Fibroblast of peridontal ligament (primary cell): Measurements from ENCODE around the gene SPRED2.
A peak's percentile ranks its signal among the peaks of the same experiment; 100 is the strongest.

Experiments used
- DNase-seq: peaks from one replicate; pipeline ENCODE4 v3.0.0-alpha.2; 2010; ENCODE audit errors: extremely low read depth

SPRED2 gene

DNA sequence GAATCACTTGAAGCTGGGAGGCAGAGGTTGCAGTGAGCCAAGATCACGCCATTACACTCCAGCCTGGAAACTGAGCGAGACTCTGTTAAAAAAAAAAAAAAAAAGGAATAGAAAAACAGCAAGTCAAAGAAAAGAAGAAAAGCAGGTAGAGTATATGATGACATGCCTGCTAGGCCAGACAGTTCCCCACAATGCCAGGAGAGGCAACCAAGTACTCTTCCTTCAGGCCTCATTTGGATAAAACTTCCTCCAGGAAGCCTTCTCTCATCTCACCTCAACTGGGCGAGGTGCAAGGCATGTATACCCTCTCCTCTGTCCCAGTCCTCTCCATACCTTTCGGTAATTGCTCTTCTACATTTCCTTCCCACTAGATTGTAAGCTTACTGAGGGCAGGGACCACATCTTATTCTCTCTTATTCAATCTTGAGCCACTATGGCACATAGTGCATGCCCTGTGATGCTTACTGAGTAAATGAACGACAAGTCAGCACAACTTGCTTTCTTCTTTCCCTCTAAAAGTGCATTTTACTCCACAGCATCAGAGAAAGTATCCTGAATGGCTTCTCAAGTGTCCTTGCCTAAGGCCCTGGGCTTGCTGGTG, 10.1 kb upstream of the SPRED2 start:
- DNase-seq: no peak

DNA sequence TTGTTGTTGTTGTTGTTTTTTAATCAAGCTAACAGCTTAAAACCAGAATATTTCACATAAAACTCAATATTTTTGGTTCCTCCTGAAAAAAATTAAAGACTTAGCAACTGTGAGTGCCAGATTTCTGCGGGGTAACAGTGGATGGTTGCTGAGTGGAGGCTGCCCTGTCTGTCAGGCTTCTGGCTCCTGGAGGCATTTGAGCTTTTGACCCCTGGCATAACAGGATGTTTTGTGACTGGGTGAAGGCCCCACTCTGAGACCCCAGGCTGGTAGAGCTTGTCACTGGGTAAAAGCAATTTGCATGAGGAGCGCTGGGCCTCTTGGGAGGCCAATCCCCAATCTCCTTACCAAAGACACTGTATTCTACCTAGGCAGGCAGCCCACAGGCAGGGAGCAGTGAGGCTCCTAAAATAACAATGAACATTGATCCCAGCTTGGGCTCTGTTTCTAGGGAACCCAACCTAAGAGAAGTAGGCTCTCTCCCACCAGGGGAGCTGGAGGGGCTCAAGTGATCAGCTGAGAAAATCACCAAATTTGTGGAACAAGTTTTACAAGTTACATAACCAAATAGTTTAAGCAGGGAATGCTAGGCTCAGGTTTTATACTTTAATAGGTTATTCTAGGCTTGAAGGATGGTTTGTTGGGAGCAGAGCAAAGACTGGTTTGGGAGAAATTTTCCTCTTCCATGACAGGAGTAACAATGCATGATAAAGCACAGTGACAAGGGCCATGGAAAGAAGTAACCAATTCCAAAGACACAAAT, 5.9 kb upstream of the SPRED2 start:
- no peak for DNase-seq

DNA sequence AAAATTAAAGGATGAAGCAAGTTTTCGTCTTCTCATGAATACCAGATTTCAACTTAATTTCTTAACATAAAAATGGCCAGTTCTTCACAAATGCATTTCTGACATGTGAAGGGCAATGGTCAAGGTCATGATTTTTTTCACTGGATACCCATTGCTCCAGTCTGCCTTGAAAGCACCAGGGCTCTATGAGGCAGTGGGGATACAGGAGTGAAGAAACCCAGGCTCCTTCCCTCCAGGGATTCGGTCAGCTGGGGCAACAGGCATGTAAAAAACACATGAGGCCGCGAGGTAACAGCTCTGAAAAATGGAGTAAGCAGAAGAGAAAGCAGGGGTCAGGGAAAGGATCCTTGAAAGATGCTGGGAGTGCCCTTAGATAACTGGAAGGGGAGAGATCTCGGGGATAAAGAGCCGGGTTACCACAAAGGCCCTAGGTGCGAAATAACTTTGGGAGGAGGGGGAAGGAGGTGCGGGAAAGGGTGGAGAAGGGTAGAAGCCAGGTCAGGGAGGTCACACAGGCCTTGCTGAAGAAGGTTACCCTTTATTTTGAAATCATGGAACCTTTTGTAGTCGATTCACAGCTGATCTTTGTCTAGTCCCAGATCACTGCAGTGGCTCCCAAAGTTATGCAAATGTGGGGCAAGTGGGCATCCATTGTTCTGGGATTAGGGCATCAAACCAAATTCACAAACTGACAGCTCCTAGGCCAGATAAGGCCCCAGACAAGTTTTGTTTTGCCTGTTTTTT, 5.2 kb upstream of the SPRED2 start:
- peak; percentile 28 for DNase-seq

DNA sequence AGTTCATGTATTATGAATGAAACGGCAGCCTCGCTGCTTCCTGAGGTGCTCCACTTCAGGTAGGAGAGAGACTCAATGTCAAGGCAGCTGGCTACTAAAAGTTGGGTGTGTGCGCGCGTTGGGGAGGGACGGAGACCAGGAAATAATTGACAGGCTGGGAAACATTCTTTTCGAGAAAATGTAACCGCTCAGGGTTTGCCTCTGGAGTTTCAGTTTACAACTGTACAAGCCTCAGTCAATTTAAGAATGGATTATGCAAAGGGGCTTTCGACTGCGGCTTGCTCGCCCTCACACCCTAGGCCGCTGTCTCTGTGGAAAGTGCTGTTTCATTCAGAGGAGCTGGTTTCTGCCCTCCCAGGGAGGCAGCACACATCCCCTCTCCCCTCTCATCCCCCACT, 4.4 kb upstream of the SPRED2 start:
- peak; percentile 75 for DNase-seq

DNA sequence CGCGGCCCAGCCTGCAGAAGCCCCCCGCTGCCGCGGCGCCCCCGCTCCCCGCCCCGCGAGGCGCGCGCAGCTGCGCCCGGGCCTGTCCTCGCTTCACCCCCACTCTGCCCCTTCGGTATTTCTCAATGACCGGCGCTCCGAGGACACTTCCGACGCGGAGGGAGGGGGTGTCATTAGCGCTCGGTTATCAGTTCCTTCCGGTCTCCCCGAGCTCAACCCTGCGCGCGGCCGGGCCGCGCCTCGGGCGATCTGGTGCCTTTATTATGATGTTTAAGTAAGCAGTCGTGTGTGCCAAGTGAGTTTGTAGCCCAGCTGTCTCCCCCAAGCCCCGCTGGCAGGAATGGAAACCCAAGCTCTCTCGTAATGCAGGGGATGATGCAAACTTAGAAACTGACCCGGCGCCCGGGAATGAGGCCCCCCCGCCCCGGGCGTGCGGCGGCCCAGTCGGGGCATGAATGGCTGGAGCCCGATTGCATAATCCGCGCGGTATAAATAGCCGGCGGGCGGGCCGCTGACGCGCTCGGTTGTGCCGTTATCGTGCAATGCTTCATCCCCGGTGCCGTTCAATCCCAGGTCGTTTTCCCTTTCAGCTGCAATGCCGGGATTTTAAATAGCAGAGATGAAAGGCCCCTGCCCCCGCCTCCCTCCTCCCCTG, 3.9 kb upstream of the SPRED2 start:
- DNase-seq: peak; percentile 98

DNA sequence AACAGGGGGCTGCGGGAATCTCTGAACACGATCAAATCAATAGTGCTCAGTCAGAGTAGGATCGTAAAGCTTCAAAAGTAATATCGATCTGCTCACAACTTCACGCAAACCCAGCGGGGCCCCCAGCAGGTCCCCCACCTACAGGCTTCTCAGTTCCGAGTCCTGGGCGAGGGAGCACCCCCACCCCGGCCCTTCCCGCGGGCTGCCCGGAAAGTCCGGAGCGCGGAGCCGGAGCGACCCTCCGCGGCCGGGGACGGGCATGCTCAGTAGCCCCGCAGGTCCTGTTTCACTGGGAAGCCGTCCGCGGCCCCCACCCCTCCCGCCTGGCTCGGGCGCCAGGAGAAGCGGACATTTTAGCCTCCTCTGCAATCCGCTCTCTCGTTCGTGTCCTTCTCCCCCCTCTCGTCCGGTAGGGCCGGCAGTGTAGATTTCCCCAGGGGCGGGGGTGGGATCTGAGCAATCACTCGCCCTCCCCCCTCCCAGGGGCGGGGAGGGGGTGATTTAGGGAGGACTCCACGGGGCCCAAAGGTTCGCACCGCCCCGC, 3.3 kb upstream of the SPRED2 start:
- peak; percentile 85 for DNase-seq

DNA sequence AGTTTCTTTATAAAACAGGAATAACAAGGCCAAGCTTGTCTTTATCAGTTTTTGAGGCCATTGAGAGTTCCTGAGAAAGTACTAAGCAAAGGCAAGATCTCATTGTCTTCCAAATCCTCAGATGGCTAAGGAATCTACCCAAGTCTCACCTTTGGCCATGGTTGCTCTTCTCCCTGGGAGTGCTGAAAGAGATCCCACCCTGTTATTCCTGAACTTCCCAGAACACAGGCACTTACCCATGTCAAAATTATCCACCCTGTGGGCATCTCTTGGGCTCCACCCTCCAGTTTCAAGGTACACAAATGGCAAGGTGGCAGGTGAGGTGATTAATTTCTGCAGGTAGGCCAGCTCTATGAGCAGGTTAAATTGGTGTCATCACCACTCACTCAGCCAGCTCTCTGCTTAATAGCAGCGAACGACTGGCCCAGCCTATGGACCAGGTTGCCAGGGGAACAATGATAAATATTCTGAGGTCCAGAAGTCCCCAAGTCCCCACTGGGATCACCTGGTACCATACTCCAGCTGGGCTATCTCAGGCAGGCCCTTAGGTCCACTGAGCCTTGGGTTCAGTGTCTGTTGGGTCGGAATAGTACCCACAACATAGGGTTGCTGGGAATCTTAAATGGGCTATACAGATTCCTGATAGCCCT, 2.3 kb upstream of the SPRED2 start:
- no peak for DNase-seq

DNA sequence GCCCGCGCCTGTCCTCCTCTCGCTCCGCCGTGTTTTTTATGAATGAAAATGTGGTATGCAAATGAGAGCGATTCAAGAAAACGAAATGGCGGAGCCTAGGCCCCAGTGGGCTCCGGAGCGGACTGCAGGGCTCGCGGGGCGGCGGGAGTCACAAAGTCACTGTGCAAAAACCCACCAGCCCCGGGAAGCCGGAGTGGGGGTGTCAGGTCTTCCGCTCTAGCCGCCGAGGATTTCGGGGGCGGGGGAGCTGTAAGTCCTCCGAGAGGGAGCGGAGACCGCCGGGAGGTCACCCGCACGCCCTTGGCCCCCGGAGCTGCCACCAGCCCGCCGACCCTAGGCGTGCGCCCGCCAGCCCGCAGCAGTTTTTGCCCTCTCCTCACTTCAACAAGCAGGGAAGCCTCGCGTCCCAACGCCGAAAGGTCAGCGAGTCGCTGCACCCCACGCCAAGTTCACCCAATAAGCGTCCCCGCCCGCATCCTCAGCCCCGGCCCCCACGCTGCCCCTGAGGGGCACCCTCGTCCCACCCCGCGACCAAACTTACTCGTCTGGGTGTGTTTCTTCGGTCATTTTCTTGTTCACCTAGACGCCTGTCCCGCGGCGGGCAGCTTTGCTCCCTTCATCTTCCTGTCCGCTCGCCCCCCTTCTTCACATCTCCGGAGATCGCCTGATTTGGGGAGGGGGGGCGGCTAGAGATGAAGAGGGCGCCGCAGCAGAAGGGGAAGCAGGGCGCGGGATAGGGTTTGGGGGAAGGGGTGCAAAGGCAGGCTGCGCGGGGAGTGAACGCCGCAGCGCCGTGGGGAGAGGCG, 775 bp downstream of the SPRED2 start:
- peak; percentile 33 for DNase-seq

DNA sequence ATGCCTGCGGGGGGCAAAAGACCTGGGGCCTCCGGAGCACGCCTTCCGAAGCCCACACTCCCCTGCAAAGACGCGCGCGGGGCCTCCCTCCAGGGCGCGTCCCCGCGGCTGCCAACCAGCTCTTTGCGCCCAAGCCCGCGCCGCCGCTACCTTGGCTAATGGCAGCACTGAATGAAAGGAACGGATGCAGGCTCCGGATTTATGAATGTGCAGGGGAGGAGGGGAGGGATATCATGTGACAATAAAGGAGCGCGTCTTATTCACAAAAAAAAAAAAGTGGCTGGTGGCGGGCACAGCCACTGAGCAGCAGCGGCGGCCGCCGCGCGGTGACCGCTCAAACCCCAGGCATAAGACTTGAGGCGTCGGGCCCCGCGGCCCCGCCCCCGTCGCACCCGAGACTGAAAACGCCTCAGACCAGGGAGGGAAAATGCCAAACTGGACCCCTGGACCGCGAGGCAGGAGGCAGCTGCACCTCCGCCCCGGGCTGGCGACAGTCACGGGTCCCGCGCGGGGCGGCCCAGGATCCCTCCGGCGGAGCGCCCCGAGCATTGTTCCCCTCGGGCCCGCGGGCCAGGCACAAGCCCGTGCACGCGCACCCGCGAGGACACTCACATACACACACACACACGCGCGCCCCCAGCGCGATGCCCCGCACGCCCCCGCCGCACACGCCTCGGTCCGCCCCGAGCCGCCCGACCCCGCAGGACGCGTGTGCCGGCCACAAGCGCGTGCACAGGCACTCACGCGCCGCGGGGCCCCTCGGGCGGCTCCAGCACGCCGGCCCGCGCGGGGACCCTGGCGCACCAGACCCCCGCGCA, 1.6 kb downstream of the SPRED2 start:
- peak; percentile 38 for DNase-seq

DNA sequence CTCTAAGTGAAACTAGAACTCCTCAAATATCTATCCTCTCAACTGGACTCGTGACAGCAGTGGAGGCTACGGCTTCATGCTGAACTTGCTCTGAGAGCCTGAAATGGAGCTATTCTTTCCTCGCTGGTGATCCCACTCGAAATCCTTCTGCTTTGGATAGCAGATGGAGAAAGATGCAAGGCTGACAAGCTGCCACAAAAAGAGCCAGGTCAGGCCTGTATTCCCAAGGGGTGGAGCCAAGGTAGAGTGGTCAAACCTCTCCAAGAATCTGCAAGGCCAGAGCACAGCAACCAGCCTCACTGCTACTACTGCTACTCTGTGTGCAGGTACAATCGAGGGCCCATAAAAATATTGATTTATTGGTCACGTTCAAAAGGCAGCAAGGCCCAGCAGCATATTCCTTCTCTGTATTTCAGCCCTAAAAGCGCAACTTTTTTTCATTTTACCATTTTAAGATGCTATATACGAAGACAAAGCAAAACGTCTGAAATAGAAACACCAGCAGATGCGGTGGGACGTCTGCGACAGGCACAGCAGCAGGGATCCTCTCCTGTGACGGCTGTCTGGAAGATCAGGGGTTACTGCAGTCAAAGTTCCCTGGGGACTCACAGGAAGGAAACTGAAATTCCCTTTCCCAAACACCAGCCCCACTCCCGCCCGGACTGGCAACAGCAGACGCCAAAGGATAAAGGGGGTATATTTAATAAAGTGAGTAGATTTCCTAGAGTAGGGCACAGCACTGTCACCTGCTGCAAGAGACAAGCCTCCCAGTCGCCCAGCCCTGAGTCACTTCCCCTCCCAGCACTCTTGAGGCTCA, 2.4 kb downstream of the SPRED2 start:
- DNase-seq: no peak

DNA sequence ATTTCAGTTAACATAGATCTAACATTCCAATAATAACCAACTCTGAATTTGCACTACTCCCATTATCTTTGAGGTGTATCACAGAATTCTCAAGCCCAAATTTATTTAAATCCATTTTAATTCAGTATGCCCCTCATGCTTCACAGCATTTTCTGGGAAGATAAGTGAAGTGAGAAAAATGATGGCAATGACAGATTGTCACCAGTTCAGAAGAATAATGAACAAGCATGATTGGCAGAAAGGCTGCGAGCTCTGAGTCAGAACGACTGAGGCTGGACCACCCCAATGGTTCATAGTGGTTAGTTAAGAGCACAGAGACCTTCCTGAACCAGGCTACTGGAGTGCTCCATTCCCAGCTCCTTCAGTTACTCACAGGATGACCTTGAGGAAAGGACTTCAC, 4.9 kb downstream of the SPRED2 start:
- DNase-seq: no peak

DNA sequence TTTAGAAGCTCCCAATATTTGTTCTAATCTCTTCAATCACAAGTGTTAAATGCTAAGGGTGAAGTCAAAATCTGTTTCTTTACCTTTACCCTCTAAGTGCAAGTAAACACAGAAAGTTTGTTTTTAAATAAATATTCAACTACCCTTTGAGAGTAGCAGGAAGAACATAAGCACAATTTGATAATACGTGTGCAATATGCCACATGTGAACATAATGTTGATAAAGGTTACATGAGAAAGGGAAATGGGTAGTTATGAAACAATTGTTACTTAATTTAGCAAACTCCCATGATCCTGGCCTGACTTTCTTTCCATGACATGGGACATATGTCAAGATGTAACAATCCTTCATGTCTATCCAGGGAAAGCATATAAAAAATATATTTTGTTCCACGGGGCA, 7.1 kb downstream of the SPRED2 start:
- DNase-seq: no peak

DNA sequence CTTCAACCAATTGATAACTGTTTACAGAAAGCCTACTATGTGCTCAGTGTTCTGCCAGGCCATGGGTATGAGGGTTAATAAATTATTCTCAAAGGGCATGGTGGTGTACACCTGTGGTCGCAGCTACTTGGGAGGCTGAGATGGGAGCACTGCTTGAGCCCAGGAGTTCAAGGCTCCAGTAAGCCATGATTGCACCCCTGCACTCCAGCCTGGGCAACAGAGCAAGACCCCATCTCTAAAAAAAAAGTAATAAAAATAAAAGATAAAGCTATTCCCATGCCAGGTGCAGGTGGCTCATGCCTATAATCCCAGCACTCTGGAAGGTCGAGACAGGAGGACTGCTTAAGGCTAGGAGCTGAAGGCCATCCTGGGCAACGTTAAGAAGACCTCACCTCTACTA, 8.0 kb downstream of the SPRED2 start:
- DNase-seq: no peak

DNA sequence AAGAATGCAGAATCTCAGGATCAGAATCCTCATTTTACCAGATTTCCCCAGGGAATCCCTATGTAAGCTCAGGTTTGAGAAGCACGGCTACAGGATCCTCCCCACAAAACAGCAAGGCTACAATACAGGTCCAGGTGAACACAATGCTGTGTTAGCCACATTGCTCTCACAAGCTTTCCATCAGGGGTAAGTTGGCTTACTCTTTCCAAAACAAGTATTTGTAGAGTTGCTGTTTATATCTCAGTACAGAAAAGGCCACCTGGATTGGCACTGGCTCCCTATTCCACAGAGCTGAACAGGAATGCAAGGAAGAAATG, 11.0 kb downstream of the SPRED2 start:
- DNase-seq: no peak

DNA sequence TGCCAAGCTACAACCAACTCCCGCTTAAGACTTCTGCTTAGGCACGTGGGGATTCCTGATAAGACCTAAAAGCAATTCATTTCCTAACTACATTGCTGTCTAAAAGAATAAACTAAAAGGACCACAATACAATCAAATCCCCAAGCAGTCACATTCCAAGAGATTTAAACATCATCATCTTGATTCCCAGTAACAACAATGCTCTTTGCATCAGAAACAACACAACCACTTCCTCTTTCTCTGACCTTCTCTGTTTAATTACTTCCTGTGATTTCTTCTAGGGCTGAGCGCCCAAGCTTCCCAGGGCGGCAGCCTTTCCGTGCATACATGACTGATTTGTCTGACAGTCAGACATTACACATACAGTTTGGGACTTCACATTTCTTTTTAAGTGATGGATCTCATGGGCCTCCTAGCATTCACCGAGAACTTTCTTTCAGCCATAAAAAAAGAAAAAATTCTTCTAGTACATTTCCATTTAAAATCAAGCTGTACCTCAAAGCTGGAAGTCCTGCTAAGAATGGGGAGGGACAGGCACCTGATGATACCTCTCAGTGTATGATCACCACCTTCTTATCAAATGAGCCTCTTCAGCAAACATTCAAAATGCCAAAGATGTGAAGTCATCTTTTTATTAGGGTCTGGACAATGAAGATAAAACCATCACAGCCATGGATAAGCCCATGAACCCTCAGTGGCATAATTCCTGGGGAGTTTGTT, 11.5 kb downstream of the SPRED2 start:
- DNase-seq: peak; percentile 74

DNA sequence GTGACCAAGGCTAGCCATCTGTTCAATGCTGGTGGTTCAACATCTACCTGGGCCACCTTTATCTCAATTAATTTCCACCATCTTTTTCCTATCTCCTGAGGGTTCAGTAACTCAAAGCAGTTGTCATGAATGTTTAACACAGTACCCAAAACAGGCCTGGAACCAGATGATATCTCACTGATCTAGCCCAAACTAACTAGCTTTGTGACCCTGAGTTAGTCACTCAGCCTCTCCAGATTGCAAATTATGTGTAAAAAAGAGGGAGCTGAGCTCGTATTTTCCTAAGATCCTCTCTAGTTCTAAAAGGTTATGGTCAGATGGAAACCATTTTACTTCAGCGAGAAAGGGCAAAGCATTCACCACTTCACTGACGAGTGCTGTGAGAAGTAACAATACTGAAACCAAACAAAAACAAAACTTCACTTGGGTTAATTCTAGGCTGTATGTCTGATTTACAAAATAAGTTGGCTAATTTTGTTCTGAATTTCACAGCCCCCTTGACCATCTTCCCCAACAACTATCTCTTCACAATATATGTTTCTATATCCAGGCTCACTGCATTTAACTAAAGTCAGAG, 14.8 kb downstream of the SPRED2 start:
- DNase-seq: no peak

DNA sequence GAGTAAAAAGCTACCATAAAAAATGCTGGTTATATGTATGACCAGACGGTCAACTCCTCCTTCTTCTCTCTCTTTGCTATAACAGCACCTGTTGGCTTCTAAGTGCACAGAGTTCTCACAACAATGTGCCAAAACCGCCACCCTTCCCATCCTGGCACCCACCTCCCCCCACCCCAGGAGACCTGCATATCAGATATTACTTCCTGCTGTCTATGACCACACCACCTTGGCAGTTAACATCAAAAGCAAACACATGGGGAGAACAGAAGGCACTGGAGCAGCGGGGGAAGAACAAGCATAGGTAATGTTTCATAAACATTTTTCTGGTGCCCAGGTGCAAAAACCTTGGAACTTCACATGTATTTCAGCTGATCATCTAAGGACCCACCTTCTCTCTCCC, 15.5 kb downstream of the SPRED2 start:
- DNase-seq: no peak

DNA sequence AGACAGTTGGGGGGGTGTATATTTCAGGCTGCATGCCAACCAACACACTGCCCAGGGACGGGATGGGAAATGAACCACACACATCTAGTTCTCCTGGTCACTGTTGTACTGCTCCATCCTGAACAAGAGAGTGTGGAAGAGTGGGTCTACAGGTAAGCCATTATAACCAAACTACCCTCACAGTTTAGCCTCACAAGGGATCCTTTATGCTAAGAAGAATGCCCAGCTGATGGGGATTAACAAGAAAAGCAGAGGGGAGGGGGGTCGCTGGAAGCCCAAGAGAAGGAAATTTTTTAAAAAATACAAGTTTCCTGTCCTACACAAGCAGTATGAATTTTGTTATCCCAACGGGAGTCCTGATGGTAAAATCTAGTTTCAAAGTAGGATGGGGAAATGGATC, 16.1 kb downstream of the SPRED2 start:
- no peak for DNase-seq
